GM12891 (cell line): ENCODE measurements around the gene MRAP.

Experiments
- POLR2A ChIP-seq: IDR thresholded peaks from 2 replicates; pipeline ENCODE4 v1.6.1; 2011; ENCODE audit warnings: low read depth, low read length, control low read depth
- SPI1 ChIP-seq: IDR thresholded peaks from 2 replicates; pipeline ENCODE4 v1.6.1; 2011; ENCODE audit warnings: low read depth, low read length, control low read depth
- TAF1 ChIP-seq: IDR thresholded peaks from 2 replicates; pipeline ENCODE4 v1.6.1; 2011; ENCODE audit warnings: low read depth, low read length, control low read depth

GRCh38 chr21:32347977-32348376, 49.3 kb downstream of the MRAP start:
- TF ChIP-seq TAF1 (no peak), SPI1 (no peak), POLR2A (no peak)
